Forelimb muscle (tissue), 1 donor: ENCODE measurements around the gene SLC12A5. TPM values are rescaled to one million over a fixed set of nuclear protein-coding genes. Genes with fewer than 3 reads are reported as not detected.
A peak's percentile ranks its signal among the peaks of the same experiment; 100 is the strongest.

Experiments
- DNase-seq: peaks from one replicate; pipeline ENCODE4 v3.0.0-alpha.2; 2013; ENCODE audit warnings: low read depth
- polyA plus RNA-seq: library from polyadenylated mRNA; unstranded; fragments of 120-200 nt; gene quantifications from one replicate; pipeline ENCODE4 v1.2.1, GENCODE V29; 2013; ENCODE audit not compliant: insufficient read length

Gene SLC12A5
- polyA plus RNA-seq, 1 donor, result 0.52 TPM

DNA sequence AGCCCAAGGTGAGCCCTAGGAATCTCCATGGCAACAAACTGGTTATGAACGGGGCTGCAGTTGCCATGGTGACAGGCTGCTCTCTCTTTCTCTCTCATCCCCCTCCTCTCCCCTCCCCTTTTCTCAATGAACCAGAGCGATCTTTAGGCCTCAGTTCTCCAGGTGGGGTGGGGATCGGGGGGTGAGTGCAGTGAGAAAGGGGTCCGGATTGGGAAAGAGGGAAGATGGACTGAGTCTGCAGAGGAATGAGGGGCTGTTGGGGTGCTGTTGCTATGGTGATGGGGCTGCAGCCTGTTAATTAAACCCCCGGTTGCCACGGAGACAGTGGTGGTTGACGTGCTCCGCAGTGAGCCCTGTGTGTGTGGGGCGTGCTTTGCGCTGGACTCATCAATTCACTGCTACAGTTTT lies 3.6 kb upstream of the SLC12A5 start:
- no peak for DNase-seq

DNA sequence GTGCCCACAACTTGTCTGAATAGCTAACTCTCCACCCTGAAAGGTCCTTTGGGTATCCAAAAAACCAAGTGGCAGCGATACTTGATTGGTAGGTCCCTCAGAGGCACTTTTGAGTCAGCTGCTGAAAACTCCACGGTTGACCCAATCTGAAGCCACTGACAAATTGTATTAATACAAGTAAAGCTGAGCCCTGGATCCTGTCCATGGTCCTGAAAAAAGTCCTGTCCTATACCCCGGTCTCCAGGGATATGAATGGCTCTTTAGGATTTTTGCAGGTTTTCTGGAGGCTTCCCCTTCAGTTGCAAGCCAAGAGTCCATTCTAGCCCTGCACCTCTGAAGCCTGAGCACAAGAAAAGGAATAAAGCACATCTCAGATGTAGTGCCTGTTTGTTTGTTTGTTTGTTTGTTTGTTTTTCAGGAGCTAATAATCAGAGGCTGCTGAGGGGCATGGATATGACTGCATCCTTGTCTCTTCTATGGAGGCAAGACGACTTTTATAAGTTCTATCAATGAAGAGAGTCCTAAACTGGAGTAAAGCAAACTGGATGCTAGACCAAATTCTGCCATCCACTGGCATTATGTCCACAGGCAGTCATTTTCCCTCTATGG lies 1.7 kb upstream of the SLC12A5 start:
- peak; percentile 25 for DNase-seq

DNA sequence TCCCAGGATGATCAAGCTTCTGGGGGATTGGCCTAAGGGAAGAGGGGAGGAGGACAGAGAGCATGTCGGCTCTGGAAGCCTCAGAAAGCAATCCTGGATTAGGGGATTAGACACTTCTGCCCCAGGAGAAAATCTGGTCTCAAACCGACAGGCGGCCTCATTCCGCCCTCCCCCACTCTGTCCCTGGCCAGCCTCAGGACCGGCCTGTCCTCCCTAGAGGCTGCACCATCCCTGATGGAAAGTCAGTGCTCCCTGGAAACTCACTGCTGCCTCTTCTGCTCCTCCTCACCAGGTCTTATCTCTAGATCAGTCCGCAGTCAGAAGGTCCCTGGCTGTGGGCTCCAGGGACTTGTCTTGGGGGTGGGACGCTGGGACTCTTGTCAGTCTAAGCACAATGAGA lies 905 bp upstream of the SLC12A5 start:
- no peak for DNase-seq

DNA sequence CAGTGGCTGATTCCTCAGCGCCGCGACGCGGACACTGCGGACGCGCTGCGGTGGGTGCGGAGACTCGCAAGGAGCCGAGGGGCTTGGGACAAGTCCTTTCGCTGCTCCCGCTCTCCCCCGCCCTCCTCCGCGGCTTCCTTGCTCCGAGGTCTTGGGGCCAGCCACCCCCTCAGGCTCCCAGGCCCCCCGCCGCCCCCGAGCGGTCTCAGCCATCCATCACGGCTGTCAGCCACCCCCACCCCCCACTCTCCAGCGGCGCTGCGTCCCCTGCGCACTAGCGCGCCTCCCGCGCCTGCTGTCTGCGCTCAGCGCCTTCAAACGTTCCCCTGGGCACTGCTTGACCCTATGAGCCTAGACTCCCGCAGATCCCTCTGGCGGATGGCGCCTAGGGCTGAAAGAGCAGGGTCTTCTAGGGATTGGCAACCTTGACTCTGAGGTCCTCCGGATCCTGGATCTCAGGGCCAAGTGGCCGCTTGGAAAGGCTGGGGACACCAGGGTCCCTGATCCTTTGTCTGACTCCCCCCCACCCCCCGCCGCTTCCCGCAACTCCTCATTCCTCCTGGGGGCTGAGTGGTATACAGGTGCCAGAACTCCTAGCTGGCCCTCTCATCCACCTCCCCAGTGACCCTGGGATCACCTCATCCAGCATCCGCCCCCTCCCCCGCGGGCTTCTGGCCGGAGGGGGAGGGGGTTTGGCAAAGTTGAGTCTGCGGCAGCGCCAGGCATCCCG lies 1.4 kb downstream of the SLC12A5 start:
- DNase-seq, result no peak

DNA sequence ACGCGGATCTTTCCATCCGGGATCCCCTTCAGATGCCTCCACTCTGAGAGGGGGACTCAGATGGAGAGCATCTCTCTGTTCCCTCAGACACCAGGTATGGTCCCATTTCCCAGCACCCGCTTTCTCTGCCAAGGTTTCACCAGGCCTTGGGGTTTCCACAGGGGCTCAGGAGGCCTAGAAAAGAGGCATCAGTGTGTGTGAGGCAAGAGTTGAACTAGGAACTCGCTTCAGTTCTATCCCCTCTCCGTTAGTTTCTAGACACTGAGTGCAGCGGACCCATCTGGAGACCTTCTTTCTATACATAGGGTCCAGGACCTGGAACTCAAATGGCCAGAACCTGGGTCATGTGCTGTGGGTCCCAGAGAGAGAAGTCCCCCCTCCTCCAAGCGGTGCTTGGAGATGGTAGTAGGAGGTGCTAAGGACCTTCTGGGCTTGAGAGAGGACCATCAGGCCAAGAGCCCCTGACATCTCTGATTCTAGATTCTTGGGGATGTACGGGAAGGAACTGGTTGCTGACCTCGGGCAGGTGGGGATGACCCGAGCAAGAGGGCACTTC lies 2.1 kb downstream of the SLC12A5 start:
- no peak for DNase-seq

DNA sequence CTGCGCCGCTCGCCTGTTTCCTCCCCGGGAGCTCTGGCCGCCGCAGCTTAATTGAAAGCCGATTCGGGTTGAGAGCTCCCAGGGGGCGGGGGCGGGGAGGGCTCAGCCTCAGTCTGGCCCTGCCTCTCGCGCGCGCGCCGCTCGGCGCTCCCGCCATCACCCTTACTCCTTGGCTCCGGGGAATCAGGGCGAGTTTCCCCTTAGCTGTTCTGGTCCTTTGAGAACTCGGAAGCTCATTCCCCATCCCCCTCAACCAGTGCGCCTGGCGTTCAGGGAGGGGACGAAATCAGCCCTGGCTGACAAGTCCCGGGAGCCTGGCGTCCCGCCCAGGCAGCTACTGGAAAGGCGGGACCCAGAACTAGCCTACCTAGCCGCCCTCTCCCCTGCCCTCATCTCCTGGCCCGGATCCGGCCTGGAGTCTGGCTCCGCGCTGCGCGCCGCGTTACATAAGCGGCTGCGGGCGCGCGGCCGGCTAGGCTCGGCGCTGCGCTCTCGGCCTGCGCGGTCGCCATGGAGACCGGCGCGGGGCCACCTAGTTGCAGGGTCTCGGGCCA lies 2.8 kb downstream of the SLC12A5 start:
- DNase-seq, result no peak

DNA sequence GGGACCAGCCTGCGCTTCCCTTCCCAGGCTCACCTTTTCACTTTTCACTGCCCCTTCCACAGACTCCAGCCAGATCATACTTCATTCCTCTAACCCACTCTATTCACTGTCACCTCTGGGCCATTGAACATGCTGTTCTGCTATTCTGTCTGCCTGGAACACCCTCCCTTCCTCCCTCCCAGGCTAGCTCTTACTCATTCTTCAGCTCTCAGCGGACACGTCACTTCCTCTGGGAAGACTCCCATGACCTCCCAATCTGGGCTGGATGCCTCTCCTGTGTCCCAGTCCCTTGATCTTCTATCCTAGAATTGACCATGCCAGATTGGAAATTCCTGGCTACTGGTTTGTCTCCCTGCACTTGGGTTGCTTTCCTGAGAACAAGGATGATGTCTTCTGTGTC lies 5.0 kb downstream of the SLC12A5 start:
- DNase-seq, result no peak

DNA sequence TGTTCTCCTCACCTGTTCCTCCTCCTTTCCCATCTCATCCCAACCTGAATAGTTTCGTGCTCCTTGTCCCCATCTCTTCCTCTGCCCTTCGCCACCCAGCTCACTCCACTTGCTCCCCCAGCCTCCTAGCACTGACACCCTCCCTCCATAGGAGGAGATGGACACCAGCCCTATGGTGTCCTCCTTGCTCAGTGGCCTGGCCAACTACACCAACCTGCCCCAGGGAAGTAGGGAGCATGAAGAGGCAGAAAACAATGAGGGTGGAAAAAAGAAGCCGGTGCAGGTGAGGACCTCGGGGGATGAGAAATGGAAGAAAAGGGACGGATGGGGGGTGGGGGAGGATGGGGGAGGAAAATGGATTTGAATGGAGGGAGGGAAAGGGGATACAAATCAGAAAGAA lies 6.2 kb downstream of the SLC12A5 start:
- no peak for DNase-seq

DNA sequence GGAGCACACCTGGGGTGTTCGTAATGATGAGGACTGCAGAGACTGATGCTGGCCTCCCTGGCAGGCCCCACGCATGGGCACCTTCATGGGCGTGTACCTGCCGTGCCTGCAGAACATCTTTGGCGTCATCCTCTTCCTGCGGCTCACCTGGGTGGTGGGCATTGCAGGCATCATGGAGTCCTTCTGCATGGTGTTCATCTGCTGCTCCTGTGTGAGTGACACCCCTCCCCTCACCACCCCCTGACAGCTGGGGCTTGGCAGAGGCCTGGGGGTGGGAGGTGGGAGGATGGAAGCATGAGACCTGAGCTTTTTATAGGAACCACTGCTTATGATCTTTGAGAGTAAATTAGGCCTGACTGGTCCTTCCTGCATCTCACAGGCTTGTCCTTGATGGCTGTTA lies 6.7 kb downstream of the SLC12A5 start:
- no peak for DNase-seq

DNA sequence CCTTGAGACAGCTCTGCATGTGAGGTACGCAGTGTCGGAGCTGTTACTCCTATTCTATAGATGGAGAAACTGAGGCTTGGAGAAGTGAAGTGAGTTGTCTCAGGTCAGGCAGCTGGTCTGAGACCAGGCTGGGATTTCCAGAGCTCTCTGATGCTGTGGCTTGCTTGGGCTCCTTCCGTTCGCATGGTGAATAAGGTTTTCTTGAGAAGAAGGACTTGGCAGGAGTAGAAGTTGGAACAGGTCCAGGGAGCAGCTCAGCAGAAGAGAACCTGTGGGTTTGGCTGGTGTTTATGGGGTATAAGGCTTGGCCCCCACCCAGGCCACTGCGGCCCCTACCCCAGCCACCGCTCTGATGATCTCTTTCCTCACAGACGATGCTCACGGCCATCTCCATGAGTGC lies 7.4 kb downstream of the SLC12A5 start:
- DNase-seq, result no peak

DNA sequence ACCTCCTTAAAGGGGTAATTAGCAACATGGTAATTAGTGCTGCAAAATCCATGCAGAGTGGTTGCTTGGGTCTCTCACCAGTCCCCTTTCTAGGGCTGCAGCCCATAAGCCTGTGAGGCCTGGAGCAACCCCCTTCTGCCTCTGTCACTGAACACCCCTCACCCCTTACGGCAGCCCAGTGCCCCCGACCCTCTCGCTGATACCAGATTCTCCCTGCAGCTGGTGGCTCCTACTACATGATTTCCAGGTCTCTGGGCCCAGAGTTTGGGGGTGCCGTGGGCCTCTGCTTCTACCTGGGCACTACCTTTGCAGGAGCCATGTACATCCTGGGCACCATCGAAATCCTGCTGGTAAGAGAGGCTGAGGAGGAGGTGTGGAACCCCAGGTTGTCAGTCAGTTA lies 8.0 kb downstream of the SLC12A5 start:
- no peak for DNase-seq

DNA sequence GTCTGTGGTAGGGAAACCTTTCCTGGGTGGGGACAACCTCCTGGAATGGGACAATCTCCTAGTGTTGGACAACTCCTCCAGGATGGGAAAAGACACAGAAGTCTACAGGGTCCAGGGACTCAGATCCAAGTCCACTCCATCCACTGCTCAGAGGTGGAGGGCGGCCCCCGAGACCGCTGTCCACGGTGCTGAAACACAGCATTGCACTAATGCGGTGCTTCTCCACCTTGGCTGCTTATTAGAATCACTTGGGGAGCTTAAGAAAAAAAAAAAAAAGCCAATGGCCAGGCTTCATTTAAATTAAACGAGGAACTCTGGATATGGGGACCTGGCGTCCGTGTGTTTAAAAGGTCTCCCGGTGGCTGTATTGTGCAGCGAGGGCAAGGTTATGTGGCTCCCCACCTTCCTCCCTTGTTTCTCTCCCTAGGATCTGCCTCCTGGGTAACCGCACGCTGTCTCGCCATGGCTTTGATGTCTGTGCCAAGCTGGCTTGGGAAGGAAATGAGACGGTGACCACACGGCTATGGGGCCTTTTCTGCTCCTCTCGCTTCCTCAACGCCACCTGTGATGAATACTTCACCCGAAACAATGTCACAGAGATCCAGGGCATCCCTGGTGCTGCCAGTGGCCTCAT lies 12.0 kb downstream of the SLC12A5 start:
- no peak for DNase-seq

DNA sequence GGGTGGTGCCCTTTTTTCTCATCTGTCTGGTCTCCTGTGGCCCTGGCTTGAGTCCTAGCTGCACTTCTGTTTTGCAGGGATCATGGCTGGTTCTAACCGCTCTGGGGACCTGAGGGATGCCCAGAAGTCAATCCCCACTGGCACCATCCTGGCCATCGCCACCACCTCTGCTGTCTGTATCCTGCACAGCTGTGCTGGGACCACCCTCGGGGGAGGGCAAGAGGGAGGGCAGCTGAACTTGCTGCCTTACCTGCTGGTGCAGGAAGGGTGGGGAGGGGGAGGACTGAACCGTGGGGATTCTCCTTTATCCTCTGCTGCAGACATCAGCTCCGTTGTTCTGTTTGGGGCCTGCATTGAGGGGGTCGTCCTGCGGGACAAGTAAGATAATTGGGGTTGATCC lies 14.5 kb downstream of the SLC12A5 start:
- DNase-seq, result no peak

DNA sequence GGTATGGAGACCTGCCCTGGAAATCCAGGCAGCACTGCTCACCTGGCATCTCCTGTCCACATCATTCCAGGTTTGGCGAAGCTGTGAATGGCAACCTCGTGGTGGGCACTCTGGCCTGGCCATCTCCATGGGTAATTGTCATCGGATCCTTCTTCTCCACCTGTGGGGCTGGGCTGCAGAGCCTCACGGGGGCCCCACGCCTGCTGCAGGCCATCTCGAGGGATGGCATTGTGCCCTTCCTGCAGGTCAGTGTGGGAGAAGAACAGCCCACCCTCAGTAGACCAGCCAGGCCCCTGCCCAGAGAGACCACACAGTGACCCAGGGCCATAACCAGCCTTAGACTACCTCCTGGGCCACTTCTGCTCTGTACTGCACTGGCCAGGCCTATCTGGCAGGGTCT lies 15.9 kb downstream of the SLC12A5 start:
- DNase-seq, result no peak

DNA sequence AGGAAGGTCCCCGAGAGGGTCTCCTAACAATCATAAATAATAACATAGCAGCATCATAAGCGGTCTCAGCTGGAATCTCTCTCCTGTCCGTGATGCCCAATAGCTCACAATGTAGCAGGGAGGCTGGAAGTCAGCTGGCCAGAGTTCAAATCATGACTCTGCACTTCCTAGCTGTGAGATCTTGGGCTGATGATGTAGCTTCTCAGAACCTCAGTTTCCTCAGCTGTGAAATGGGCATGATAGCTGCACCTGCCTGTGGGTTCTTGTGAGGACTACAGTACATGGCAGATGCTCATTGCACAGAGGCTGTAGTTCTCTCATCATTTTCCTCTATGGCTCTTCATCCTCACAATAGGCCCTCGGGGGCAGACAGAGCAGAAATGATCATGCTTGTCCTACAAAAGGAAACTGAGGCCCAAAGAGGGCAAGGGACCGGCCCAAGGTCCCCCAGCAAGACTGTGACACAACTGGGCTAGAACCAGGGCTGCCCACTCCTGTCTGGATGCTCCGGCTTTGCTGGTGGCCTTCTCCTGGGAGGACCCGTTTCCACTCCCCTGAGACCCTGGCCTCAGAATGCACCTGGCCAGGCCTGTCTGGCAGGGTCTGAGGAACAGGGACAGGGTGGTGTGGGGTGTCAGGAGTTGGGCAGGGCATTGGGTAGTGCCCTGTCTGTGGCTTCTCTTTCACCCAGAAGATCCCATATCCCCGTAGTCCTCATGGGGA lies 17.7 kb downstream of the SLC12A5 start:
- DNase-seq, result no peak

DNA sequence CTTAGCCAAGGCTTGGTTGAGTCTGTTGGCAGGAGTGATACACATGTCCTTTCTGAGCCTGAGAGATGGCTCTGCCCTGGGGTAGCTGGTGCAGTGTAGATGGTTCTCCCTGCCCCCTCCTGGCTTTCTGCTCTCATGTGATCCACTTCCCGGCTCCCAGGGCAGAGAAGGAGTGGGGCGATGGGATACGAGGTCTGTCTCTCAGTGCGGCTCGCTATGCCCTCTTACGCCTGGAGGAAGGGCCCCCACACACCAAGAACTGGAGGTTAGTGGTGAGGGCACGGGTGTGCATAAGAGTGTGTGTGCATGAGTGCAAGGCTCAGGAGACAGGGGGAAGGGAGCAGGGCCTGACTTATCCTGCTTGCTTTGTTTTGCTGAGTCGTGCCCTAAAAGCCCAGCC lies 18.8 kb downstream of the SLC12A5 start:
- no peak for DNase-seq

DNA sequence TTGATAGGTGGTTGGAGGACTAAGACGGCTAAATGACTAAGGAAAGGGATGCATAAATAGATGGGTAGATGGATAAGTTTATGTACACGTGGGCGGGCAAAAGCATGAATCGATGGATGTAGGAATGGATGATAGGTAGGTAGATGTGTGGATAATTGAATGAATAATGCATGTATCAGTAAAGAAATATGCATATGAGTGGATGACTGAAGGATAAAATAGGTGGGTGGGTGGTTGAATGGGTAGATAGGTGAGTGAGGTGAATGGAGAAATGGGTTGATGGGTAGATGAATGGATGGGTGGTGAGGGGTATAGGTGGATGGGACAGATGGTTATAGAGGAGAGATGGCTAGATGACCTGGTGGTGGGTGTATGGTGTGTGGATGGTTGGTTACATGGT lies 20.2 kb downstream of the SLC12A5 start:
- no peak for DNase-seq

DNA sequence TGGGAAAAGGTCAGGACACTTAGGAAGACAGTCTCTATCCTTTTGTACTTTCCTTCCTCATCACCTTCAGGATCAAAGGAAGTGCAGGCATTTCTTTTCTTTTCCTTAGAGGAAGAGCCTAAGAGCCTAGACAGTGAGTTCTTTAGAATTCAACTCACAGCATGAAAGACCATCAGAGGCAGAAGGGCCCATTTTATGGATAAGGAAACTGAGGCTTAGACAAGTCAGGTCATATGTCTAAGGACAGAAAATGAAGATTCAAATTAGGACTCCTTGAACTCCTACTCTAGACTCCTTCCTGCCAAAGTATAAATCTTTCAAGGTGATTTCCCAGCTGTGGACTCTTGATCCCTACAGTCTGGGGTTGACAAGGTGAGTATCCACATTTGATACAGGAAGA lies 20.8 kb downstream of the SLC12A5 start:
- no peak for DNase-seq

DNA sequence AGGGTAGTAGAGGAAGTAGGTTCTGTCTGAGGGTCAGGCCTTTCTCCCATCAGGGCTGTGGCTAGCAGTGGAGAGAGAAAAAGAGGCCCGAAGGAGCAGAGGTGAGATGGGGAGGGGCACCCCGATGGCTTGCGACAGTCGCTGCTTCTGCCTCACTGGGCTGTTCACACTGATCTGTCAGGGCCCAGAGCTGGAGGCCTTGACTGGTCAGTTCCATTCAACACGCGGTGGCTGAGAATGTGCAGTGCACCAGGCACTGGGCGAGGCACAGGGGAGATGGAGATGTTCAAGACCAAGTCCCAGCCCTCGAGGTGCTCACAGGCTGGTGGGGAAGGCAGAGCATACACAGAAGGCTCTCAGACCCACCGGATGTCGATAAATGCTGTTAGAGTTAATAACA lies 21.4 kb downstream of the SLC12A5 start:
- no peak for DNase-seq

DNA sequence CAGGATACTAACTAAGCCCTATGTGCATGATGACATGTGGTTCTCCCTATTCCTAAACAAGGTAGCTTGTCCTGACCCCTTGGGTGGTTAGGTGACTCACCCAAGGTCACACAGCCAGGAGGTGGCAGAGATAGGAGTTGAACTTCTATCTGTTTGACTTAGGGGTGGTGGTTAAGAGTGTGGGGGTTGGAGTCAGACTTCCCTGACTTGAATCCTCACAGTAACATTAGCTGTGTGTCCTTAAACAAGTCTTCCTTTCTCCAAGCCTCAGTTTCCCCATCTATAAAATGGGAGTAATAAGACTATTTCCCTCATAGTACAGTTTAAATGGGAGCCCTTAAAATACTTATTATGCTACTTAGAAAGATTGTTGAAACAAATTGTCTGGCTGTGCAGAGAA lies 21.9 kb downstream of the SLC12A5 start:
- no peak for DNase-seq

DNA sequence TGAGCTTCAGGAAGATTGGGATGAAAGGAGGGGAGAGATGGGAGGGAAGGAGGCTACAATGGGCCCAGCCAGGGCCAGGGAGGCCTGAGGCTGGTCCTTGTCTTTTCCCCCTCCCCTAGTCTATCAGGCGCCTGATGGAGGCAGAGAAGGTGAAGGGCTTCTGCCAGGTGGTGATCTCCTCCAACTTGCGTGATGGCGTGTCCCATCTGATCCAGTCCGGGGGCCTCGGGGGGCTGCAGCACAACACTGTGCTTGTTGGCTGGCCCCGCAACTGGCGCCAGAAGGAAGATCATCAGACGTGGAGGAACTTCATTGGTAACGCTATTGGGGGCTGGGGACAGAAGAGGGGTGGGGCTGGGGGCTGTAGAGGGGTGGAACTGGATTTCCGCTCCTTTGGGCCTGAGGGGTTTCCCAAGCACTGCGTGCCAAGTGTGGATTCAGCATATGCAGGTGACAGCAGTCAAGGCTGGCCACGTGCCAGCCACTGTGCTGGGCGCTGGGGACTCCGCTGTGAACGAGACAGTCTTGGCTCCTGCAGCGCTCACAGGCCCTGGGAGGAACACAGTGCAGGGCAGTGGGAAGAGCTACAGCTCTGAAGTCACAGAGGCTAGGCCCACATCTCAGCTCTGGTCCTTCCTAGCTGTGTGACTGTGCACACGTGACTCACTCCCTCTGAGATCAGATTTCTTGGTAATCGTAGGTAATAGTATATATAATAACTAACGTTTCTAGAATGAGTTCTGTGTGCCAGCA lies 22.7 kb downstream of the SLC12A5 start:
- DNase-seq, result no peak
